ENCODE results near the gene ALK.

- no peak for TF ChIP-seq CTCF (IDR thresholded peaks at IDR 0.05)
- TF ChIP-seq POLR2AphosphoS5 (IDR thresholded peaks at IDR 0.05), result no peak
Observed at GRCh38 chr2:29213888-29214291, 707.5 kb downstream of the ALK start.

Measured in esophagus muscularis mucosa (tissue), 3 donors.